ENCODE data around the gene UPF3B. TPM values are rescaled to one million over a fixed set of nuclear protein-coding genes. Genes with fewer than 3 reads are reported as not detected.
"Not testable (repeated sequence)": the region's sequence is repeated elsewhere in the genome, so short reads cannot be mapped to it uniquely, and the experiment has no call there.

Gene UPF3B
- total and polyA plus RNA-seq, 11 donors: 0.71 to 7.9 (median 2.9) TPM

DNA sequence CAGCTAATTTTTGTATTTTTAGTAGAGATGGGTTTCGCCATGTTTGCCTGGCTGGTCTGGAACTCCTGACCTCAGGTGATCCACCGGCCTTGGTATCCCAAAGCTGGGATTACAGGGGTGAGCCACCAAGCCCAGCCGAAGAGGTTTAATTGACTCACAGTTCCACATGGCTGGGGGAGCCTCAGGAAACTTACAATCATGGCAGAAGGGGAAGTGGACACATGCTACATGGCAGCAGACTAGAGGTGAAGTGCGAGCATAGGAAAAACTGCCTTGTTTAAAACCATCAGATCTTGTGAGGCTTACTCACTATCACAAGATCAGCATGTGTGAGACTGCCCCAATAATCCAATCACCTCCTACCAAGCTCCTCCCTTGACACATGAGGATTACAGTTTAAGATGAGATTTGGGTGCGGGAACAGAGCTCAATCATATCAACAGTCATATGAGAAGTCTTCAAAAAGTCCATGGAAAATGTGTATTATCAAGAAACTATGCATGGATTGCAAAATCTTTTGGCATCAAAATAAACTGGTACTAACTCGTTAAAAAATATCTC lies 35.6 kb downstream of the UPF3B start:
- DNase-seq: no peak

DNA sequence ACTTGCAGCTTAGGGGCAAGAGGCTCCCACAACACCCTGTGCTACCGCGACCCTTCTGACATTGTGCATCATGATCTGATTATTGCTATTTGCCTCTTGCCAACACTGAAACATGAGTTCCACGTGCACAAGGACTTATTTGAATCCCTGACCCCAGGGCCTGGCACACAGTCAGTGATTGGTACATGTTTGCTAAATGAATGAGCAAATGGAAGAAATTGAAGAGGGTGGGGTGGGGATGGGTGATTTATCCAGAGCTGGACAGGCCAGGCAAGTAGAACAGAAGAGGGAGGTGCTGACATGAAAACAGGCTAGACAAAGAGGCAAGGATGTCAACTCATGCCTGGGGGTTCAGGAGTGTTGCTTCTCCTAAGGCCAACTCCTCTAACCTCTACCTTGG lies 36.5 kb downstream of the UPF3B start:
- Histone ChIP-seq H3K4me1 (no peaks in the 10 kb centered on the region), H3K4me3 (no peak overlapping the region), H3K27ac (no peak overlapping the region), H3K9me3 (no peaks in the 10 kb centered on the region), H3K36me3 (no peaks in the 10 kb centered on the region), H3K27me3 (peaks cover 0 to 4% (median 0%) of the 10 kb centered on the region in 9 donors)
- intact Hi-C loops (cut with DNase I): no loop called here
- 75 to 81% (median 79%) methylated on average over 3 of the region's 3 CpGs for WGBS, 4 donors
- ATAC-seq: no peak
- no peak for DNase-seq
- no peak for TF ChIP-seq POLR2A (IDR thresholded peaks at IDR 0.05)
- TF ChIP-seq, protein P1, sequence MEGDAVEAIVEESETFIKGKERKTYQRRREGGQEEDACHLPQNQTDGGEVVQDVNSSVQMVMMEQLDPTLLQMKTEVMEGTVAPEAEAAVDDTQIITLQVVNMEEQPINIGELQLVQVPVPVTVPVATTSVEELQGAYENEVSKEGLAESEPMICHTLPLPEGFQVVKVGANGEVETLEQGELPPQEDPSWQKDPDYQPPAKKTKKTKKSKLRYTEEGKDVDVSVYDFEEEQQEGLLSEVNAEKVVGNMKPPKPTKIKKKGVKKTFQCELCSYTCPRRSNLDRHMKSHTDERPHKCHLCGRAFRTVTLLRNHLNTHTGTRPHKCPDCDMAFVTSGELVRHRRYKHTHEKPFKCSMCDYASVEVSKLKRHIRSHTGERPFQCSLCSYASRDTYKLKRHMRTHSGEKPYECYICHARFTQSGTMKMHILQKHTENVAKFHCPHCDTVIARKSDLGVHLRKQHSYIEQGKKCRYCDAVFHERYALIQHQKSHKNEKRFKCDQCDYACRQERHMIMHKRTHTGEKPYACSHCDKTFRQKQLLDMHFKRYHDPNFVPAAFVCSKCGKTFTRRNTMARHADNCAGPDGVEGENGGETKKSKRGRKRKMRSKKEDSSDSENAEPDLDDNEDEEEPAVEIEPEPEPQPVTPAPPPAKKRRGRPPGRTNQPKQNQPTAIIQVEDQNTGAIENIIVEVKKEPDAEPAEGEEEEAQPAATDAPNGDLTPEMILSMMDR (IDR thresholded peaks at IDR 0.05): no peak

More for the DNA sequence above, 35.6 kb downstream of the UPF3B start:
- WGBS, 4 donors: 68 to 86% (median 81%) methylated on average over 6 of the region's 6 CpGs
- ATAC-seq: no peak
- Histone ChIP-seq H3K4me1 (no peaks in the 10 kb centered on the region), H3K27ac (no peak overlapping the region), H3K4me3 (no peak overlapping the region), H3K36me3 (no peaks in the 10 kb centered on the region), H3K27me3 (peaks cover 0 to 2% (median 0%) of the 10 kb centered on the region in 9 donors), H3K9me3 (no peaks in the 10 kb centered on the region)
- TF ChIP-seq POLR2A (IDR thresholded peaks at IDR 0.05): no peak
- TF ChIP-seq, protein P1 (IDR thresholded peaks at IDR 0.05): no peak
- intact Hi-C loops (cut with DNase I): no loop called here

DNA sequence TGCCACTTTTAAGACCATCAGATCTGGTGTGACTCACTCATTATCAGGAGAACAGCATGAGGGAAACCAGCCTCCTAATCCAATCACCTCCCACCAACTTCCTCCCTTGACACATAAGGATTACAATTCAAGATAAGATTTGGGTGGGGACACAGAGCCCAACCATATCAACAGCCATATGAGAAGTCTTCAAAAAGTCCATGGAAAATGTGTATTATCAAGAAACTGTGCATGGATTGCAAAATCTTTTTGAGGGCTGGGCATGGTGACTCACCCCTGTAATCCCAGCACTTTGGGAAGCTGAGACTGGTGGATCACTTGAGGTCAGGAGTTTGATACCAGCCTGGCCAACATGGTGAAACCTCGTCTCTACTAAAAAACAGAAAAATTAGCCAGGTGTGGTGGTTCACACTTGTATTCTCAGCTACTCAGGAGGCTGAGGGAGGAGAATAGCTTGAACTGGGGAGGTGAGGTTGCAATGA lies 43.5 kb downstream of the UPF3B start:
- intact Hi-C loops (cut with DNase I): no loop called here
- 43 to 91% (median 71%) methylated on average over 1 of the region's 1 CpG for WGBS, 4 donors
- Histone ChIP-seq H3K27me3 (peaks cover 0 to 4% (median 0%) of the 10 kb centered on the region in 9 donors), H3K36me3 (no peaks in the 10 kb centered on the region), H3K4me3 (no peak overlapping the region), H3K9me3 (no peaks in the 10 kb centered on the region), H3K27ac (no peak overlapping the region), H3K4me1 (no peaks in the 10 kb centered on the region)
- no peak for DNase-seq
- TF ChIP-seq, protein P1 (IDR thresholded peaks at IDR 0.05): no peak
- TF ChIP-seq POLR2A (IDR thresholded peaks at IDR 0.05): no peak
- ATAC-seq: no peak

DNA sequence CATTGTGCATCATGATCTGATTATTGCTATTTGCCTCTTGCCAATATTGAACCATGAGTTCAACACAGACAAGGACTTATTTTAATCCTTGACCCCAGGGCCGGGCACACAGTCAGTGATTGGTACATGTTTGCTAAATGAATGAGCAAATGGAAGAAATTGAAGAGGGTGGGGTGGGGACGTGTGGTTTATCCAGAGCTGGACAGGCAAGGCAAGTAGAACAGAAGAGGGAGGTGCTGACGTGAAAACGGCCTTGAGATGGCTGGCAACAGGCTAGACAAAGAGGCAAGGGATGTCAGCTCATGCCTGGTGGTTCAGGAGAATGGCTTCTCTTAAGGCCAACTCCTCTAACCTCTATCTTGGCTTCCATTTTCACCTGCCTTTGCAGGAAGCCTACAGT lies 44.3 kb downstream of the UPF3B start:
- H3K9me3 ChIP-seq; ATAC-seq; H3K36me3 ChIP-seq; intact Hi-C loops (cut with DNase I); H3K4me1 ChIP-seq; H3K27ac ChIP-seq; H3K27me3 ChIP-seq; DNase-seq; H3K4me3 ChIP-seq: not testable (repeated sequence)
- 35 to 90% (median 63%) methylated on average over 2 of the region's 4 CpGs; no CpG with 5 or more reads in 1 of the 4 donors for WGBS, 4 donors

DNA sequence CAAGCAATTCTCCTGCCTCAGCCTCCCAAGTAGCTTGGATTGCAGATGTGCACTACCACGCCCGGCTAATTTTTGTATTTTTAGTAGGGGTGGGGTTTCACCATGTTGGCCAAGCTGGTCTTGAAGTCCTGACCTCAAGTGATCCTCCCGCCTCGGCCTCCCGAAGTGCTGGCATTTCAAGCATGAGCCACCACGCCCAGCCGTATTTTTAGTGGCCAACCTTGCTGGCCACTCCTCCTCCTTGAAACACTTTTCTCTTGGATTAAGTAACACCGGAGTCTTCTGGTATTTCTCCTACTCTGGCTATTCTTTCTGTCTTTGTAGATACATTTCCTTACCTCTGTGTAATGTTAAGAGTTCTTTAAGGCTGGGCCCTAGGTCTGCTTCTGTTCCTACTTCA lies 50.2 kb downstream of the UPF3B start:
- Histone ChIP-seq H3K27ac (no peak overlapping the region), H3K4me1 (no peaks in the 10 kb centered on the region), H3K9me3 (no peaks in the 10 kb centered on the region), H3K4me3 (no peak overlapping the region), H3K27me3 (no peaks in the 10 kb centered on the region), H3K36me3 (no peaks in the 10 kb centered on the region)
- no peak for TF ChIP-seq POLR2A (IDR thresholded peaks at IDR 0.05)
- TF ChIP-seq, protein P1 (IDR thresholded peaks at IDR 0.05): no peak
- intact Hi-C loops (cut with DNase I): no loop called here
- no peak for DNase-seq
- no peak for ATAC-seq
- WGBS, 4 donors: 87 to 98% (median 94%) methylated on average over 8 of the region's 8 CpGs

Measured in heart left ventricle (tissue), 16 donors.